SK-N-SH (cell line): ENCODE results near the gene DSCAML1. TPM values are rescaled to one million over a fixed set of nuclear protein-coding genes. Genes with fewer than 3 reads are reported as not detected.

Experiments
- CTCF ChIA-PET: fragments of 300-600, 350-600 bp; formaldehyde crosslinking; extraction: SDS; loops from one replicate; lab custom pipeline; 2021; lab: Yijun Ruan, JAX
- POLR2A ChIA-PET: fragments of 350-600 bp; sonication (Branson Sonifier 250); formaldehyde crosslinking; extraction: SDS; loops from one replicate; lab custom pipeline; 2020; ENCODE audit warnings: antibody characterized with exemption, inconsistent platforms; lab: Yijun Ruan, JAX
- DNase-seq: peaks from one replicate; pipeline ENCODE4 v3.0.0; 2012
- H2AFZ ChIP-seq: fragments of 200-600 bp; sonication (generic); 2 replicates; pipeline ENCODE4 v1.8.1; 2016; ENCODE audit warnings: antibody characterized with exemption, mild to moderate bottlenecking, low read depth
- H3F3A ChIP-seq: fragments of 200-600 bp; sonication (generic); replicated peaks from 2 replicates; pipeline ENCODE3; 2016; ENCODE audit warnings: antibody characterized with exemption, mild to moderate bottlenecking; ENCODE audit not compliant: insufficient read depth
- H3K27ac ChIP-seq, 2 experiments: fragments of 200-500 bp in 1 of 2; fragments of 200-600 bp in 1 of 2; sonication (Bioruptor generic) in 1 of 2; sonication (generic), shearing (Covaris generic) in 1 of 2; 2 replicates each; pipeline versions ENCODE4 v1.5.1 to v1.6.1; 2014 to 2016; ENCODE audit warnings: low read depth in 2 of 2, inconsistent platforms in 1 of 2, low read length in 1 of 2, mild to moderate bottlenecking in 1 of 2, mixed read lengths in 1 of 2
- H3K27me3 ChIP-seq: fragments of 200-600 bp; sonication (generic), shearing (Covaris generic); 2 replicates; pipeline ENCODE4 v1.6.1; 2016; ENCODE audit warnings: mixed run types; ENCODE audit not compliant: insufficient read depth
- H3K36me3 ChIP-seq, 2 experiments: fragments of 200-500 bp in 1 of 2; fragments of 200-600 bp in 1 of 2; sonication (Bioruptor generic) in 1 of 2; sonication (generic) in 1 of 2; replicated peaks in 1 of 2; 2 replicates each; pipeline versions ENCODE3 to v1.5.1; 2014 to 2016; ENCODE audit warnings: low read length in 1 of 2, mild to moderate bottlenecking in 1 of 2; ENCODE audit not compliant: insufficient read depth in 2 of 2, control insufficient read depth in 1 of 2
- H3K4me1 ChIP-seq, 2 experiments: fragments of 200-500 bp in 1 of 2; fragments of 200-600 bp in 1 of 2; sonication (Bioruptor generic) in 1 of 2; sonication (generic), shearing (Covaris generic) in 1 of 2; 2 replicates each; pipeline versions ENCODE4 v1.5.1 to v1.6.1; 2014 to 2016; ENCODE audit warnings: low read depth in 1 of 2, low read length in 1 of 2, mixed run types in 1 of 2; ENCODE audit not compliant: insufficient read depth in 2 of 2, control insufficient read depth in 1 of 2
- H3K4me2 ChIP-seq: fragments of 200-600 bp; sonication (generic), shearing (Covaris generic); 2 replicates; pipeline ENCODE4 v1.6.1; 2017; ENCODE audit warnings: mixed run types
- H3K4me3 ChIP-seq, 2 experiments: fragments of 200-500 bp in 1 of 2; fragments of 200-600 bp in 1 of 2; sonication (Bioruptor generic) in 1 of 2; sonication (generic), shearing (Covaris generic) in 1 of 2; 2 replicates each; pipeline versions ENCODE4 v1.5.1 to v1.8.1; 2014 to 2016; ENCODE audit warnings: low read depth in 2 of 2, inconsistent platforms in 1 of 2, low read length in 1 of 2, mild to moderate bottlenecking in 1 of 2, mixed read lengths in 1 of 2, moderate library complexity in 1 of 2
- H3K79me2 ChIP-seq: fragments of 200-600 bp; sonication (generic); 2 replicates; pipeline ENCODE4 v1.8.1; 2017; ENCODE audit warnings: mild to moderate bottlenecking; ENCODE audit not compliant: insufficient read depth
- H3K9ac ChIP-seq: fragments of 200-600 bp; sonication (generic); 2 replicates; pipeline ENCODE4 v1.6.1; 2017; ENCODE audit warnings: mixed run types
- H3K9me2 ChIP-seq: fragments of 200-600 bp; sonication (generic); 2 replicates; pipeline ENCODE4 v1.6.1; 2017; ENCODE audit warnings: mixed run types
- H3K9me3 ChIP-seq: fragments of 200-600 bp; sonication (generic); 2 replicates; pipeline ENCODE4 v1.6.1; 2017; ENCODE audit warnings: mixed run types, mild to moderate bottlenecking, moderate library complexity
- H4K20me1 ChIP-seq: fragments of 200-600 bp; sonication (generic); 2 replicates; pipeline ENCODE4 v1.6.1; 2017; ENCODE audit warnings: mild to moderate bottlenecking, mixed run types; ENCODE audit not compliant: insufficient read depth
- CTCF ChIP-seq: fragments of 200-600 bp; sonication (generic); IDR thresholded peaks from 2 replicates; pipeline ENCODE4 v1.6.1; 2017; ENCODE audit warnings: antibody characterized with exemption, mild to moderate bottlenecking, moderate library complexity
- ELF1 ChIP-seq: IDR thresholded peaks from 2 replicates; pipeline ENCODE4 v1.4.0; 2012
- GATA2 ChIP-seq: sonication (generic); formaldehyde crosslinking; IDR thresholded peaks from 2 replicates; pipeline ENCODE4 v1.5.0; 2020; ENCODE audit warnings: mild to moderate bottlenecking, missing genetic modification reagents
- MEF2A ChIP-seq: IDR thresholded peaks from 2 replicates; pipeline ENCODE4 v1.4.0; 2012; ENCODE audit warnings: low read depth, borderline replicate concordance
- NFIC ChIP-seq: IDR thresholded peaks from 2 replicates; pipeline ENCODE4 v1.4.0; 2012; ENCODE audit warnings: borderline replicate concordance
- RAD21 ChIP-seq: IDR thresholded peaks from 2 replicates; pipeline ENCODE4 v1.6.1; 2012; ENCODE audit warnings: mild to moderate bottlenecking, low read length
- REST ChIP-seq: IDR thresholded peaks from 2 replicates; pipeline ENCODE4 v1.6.1; 2012; ENCODE audit warnings: mild to moderate bottlenecking, low read depth, low read length, moderate library complexity
- SIN3A ChIP-seq: IDR thresholded peaks from 2 replicates; pipeline ENCODE4 v1.6.1; 2012; ENCODE audit warnings: low read depth, mild to moderate bottlenecking, low read length, moderate library complexity, borderline replicate concordance
- TAF1 ChIP-seq: IDR thresholded peaks from 2 replicates; pipeline ENCODE4 v1.6.1; 2012; ENCODE audit warnings: low read depth, mild to moderate bottlenecking, low read length, moderate library complexity, borderline replicate concordance
- TCF12 ChIP-seq: IDR thresholded peaks from 2 replicates; pipeline ENCODE4 v1.4.0; 2012
- TEAD4 ChIP-seq: IDR thresholded peaks from 2 replicates; pipeline ENCODE4 v1.4.0; 2012; ENCODE audit warnings: mild to moderate bottlenecking, borderline replicate concordance; ENCODE audit not compliant: insufficient read depth
- USF2 ChIP-seq: fragments of 150-350 bp; IDR thresholded peaks from 2 replicates; pipeline ENCODE4 v1.6.1; 2017; ENCODE audit warnings: antibody characterized with exemption, low read length, low read depth, borderline replicate concordance
- WGBS: methylation state at CpG from one replicate; pipeline ENCODE4 v1.1.6; 2017; ENCODE audit warnings: low lambda C conversion rate; 5-methylcytosine and 5-hydroxymethylcytosine counted together
- polyA plus RNA-seq, 3 experiments: library from polyadenylated mRNA; depleted of rRNA; stranded (reverse); fragments of >200 nt; gene quantifications; 2 replicates each; pipeline ENCODE4 v1.2.3, GENCODE V29; 2012
- TF ChIP-seq, protein P1 (sequence below): fragments of 150-350 bp; IDR thresholded peaks from 2 replicates; pipeline ENCODE4 v1.6.1; 2016; ENCODE audit warnings: mild to moderate bottlenecking, low read depth, low read length
- TF ChIP-seq, protein P2 (sequence below): IDR thresholded peaks from 2 replicates; pipeline ENCODE4 v1.4.0; 2012; ENCODE audit warnings: low read depth, borderline replicate concordance

The DSCAML1 gene
- polyA plus RNA-seq, 1 of the 3 experiments (the other 2 are of a cell fraction): not detected

GRCh38 chr11:117441146-117441975 is 355.7 kb downstream of the DSCAML1 start:
- Histone ChIP-seq H3K9me2 (no peaks in the 10 kb centered on the region), H3K9me3 (no peaks in the 10 kb centered on the region), H2AFZ (no peak overlapping the region), H3K27me3 (peaks cover 22% of the 10 kb centered on the region; the same call in 1 of the 2 replicates), H4K20me1 (no peaks in the 10 kb centered on the region), H3K4me3 (no peak overlapping the region), H3K9ac (no peak overlapping the region), H3K4me2 (no peak overlapping the region), H3K36me3 (no peaks in the 10 kb centered on the region), H3K27ac (no peak overlapping the region), H3F3A (no peaks in the 10 kb centered on the region), H3K4me1 (peaks cover 0 to 29% of the 10 kb centered on the region in 2 experiments; a peak in 2 of 4 replicates), H3K79me2 (no peaks in the 10 kb centered on the region)
- 73% methylated on average over 11 of the region's 14 CpGs for WGBS
- ChIA-PET POLR2A (no interaction called here), CTCF (interaction anchor here (0.9 to 9.8 kb wide), 4 partner anchors 12 to 376 kb away, joined by 4 to 239 read pairs (median 146); no protein-coding TSS in a partner anchor)
- DNase-seq: no peak
- no peak for TF ChIP-seq RAD21
- TF ChIP-seq, protein P1, sequence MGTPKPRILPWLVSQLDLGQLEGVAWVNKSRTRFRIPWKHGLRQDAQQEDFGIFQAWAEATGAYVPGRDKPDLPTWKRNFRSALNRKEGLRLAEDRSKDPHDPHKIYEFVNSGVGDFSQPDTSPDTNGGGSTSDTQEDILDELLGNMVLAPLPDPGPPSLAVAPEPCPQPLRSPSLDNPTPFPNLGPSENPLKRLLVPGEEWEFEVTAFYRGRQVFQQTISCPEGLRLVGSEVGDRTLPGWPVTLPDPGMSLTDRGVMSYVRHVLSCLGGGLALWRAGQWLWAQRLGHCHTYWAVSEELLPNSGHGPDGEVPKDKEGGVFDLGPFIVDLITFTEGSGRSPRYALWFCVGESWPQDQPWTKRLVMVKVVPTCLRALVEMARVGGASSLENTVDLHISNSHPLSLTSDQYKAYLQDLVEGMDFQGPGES: no peak
- no peak for TF ChIP-seq MEF2A
- TF ChIP-seq, protein P2, sequence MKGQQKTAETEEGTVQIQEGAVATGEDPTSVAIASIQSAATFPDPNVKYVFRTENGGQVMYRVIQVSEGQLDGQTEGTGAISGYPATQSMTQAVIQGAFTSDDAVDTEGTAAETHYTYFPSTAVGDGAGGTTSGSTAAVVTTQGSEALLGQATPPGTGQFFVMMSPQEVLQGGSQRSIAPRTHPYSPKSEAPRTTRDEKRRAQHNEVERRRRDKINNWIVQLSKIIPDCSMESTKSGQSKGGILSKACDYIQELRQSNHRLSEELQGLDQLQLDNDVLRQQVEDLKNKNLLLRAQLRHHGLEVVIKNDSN: no peak
- no peak for TF ChIP-seq GATA2 (CRISPR knock-in tag)
- no peak for TF ChIP-seq TEAD4
- no peak for TF ChIP-seq SIN3A
- TF ChIP-seq TAF1: no peak
- no peak for TF ChIP-seq REST
- TF ChIP-seq NFIC: no peak
- no peak for TF ChIP-seq CTCF
- no peak for TF ChIP-seq USF2
- TF ChIP-seq ELF1: no peak
- no peak for TF ChIP-seq TCF12
